Astrocyte of the cerebellum (primary cell): ENCODE results near the gene SOAT2.
"Not testable (repeated sequence)": the region's sequence is repeated elsewhere in the genome, so short reads cannot be mapped to it uniquely, and the experiment has no call there.

ENCODE experiments used
- DNase-seq: peaks from one replicate; pipeline ENCODE4 v3.0.0-alpha.2; 2011; ENCODE audit warnings: low read depth
- H3K4me3 ChIP-seq: 2 replicates; pipeline ENCODE4 v1.5.1; 2011; ENCODE audit warnings: mild to moderate bottlenecking, low read depth, low read length, moderate library complexity
- CTCF ChIP-seq: IDR thresholded peaks from 2 replicates; pipeline ENCODE4 v1.5.1; 2012; ENCODE audit warnings: low read length, low read depth, moderate library complexity, mild to moderate bottlenecking; ENCODE audit errors: missing control alignments
- in situ Hi-C: cut with HindIII; loops from 2 replicates; pipeline ENCODE4 v1.10.0; 2017; ENCODE audit warnings: low sequenced_read_pairs

SOAT2 gene

GRCh38 chr12:53090554-53090953 is 12.7 kb upstream of the SOAT2 start:
- in situ Hi-C loops, result no loop called here
- no peak for DNase-seq

GRCh38 chr12:53091756-53092155 is 11.5 kb upstream of the SOAT2 start:
- no peak for TF ChIP-seq CTCF
- in situ Hi-C loops, result no loop called here

More at GRCh38 chr12:53090554-53090953, 12.7 kb upstream of the SOAT2 start:
- H3K4me3 ChIP-seq, result no peak overlapping the region
- no peak for TF ChIP-seq CTCF

GRCh38 chr12:53093777-53094393 is 9.4 kb upstream of the SOAT2 start:
- TF ChIP-seq CTCF, result no peak
- H3K4me3 ChIP-seq, result no peak overlapping the region
- in situ Hi-C loops, result no loop called here
- no peak for DNase-seq

More at GRCh38 chr12:53091756-53092155, 11.5 kb upstream of the SOAT2 start:
- no peak for DNase-seq
- H3K4me3 ChIP-seq, result no peak overlapping the region

- DNase-seq, result no peak
- in situ Hi-C loops, result no loop called here
- TF ChIP-seq CTCF, result no peak
- no peak overlapping the region for H3K4me3 ChIP-seq
Measured at GRCh38 chr12:53094394-53094787, 8.9 kb upstream of the SOAT2 start.

- in situ Hi-C loops, H3K4me3 ChIP-seq, DNase-seq: not testable (repeated sequence)
Measured at GRCh38 chr12:53094796-53095595, 8.3 kb upstream of the SOAT2 start.

GRCh38 chr12:53095596-53095895 is 7.7 kb upstream of the SOAT2 start:
- in situ Hi-C loops, DNase-seq, H3K4me3 ChIP-seq: not testable (repeated sequence)

GRCh38 chr12:53096089-53096741 is 7.1 kb upstream of the SOAT2 start:
- no peak for TF ChIP-seq CTCF
- in situ Hi-C loops, result no loop called here
- peak overlapping the region; percentile 61 for H3K4me3 ChIP-seq
- no peak for DNase-seq
